OCI-LY1 (cell line): ENCODE data around the gene ST7.

Source experiments
- H2AFZ ChIP-seq: fragments of 200-600 bp; sonication (generic), shearing (Covaris generic); 2 replicates; pipeline ENCODE4 v1.6.0; 2014; ENCODE audit warnings: antibody characterized with exemption, mild to moderate bottlenecking, low read length
- H3F3A ChIP-seq: fragments of 200-600 bp; sonication (generic), shearing (Covaris generic); 2 replicates; pipeline ENCODE4 v1.6.0; 2014; ENCODE audit warnings: mild to moderate bottlenecking, antibody characterized with exemption, low read length, moderate library complexity; ENCODE audit not compliant: insufficient read depth
- H3K27ac ChIP-seq: fragments of 200-600 bp; sonication (generic); 2 replicates; pipeline ENCODE4 v1.5.1; 2014; ENCODE audit warnings: low read length, mixed run types, mild to moderate bottlenecking, low read depth; ENCODE audit not compliant: poor library complexity, severe bottlenecking
- H3K27me3 ChIP-seq: fragments of 200-600 bp; sonication (generic); 2 replicates; pipeline ENCODE4 v1.6.0; 2014; ENCODE audit warnings: antibody characterized with exemption, mild to moderate bottlenecking, low read length, moderate library complexity; ENCODE audit not compliant: insufficient read depth
- H3K36me3 ChIP-seq: fragments of 200-600 bp; sonication (generic); 2 replicates; pipeline ENCODE4 v1.6.1; 2014; ENCODE audit warnings: mild to moderate bottlenecking, antibody characterized with exemption, low read length, moderate library complexity, mixed read lengths; ENCODE audit not compliant: insufficient read depth
- H3K4me1 ChIP-seq: fragments of 200-600 bp; sonication (generic); 2 replicates; pipeline ENCODE4 v1.5.1; 2014; ENCODE audit warnings: mild to moderate bottlenecking, low read length, moderate library complexity; ENCODE audit not compliant: insufficient read depth, severe bottlenecking
- H3K4me2 ChIP-seq: fragments of 200-600 bp; sonication (generic), shearing (Covaris generic); 2 replicates; pipeline ENCODE4 v1.6.1; 2014; ENCODE audit warnings: low read length
- H3K4me3 ChIP-seq: fragments of 200-600 bp; sonication (generic); 2 replicates; pipeline ENCODE4 v1.5.1; 2014; ENCODE audit warnings: low read length, low read depth, mild to moderate bottlenecking, mixed read lengths; ENCODE audit not compliant: poor library complexity, severe bottlenecking
- H3K79me2 ChIP-seq: fragments of 200-600 bp; shearing (Covaris generic); 2 replicates; pipeline ENCODE4 v1.6.1; 2016; ENCODE audit warnings: mixed run types, low read length, mixed read lengths; ENCODE audit not compliant: insufficient read depth
- H3K9ac ChIP-seq: fragments of 200-600 bp; sonication (generic), shearing (Covaris generic); 2 replicates; pipeline ENCODE4 v1.6.1; 2014; ENCODE audit warnings: mild to moderate bottlenecking, low read length, mixed read lengths
- H3K9me2 ChIP-seq: fragments of 200-600 bp; sonication (generic), shearing (Covaris generic); 2 replicates; pipeline ENCODE4 v1.6.1; 2014; ENCODE audit warnings: low read depth, mild to moderate bottlenecking, low read length, mixed read lengths
- H3K9me3 ChIP-seq: fragments of 200-600 bp; shearing (Covaris generic); 2 replicates; pipeline ENCODE4 v1.6.1; 2014; ENCODE audit warnings: low read length, mixed read lengths
- H4K20me1 ChIP-seq: fragments of 200-600 bp; sonication (generic), shearing (Covaris generic); 2 replicates; pipeline ENCODE4 v1.6.0; 2016; ENCODE audit warnings: mild to moderate bottlenecking, low read length; ENCODE audit not compliant: insufficient read depth
- CTCF ChIP-seq: fragments of 200-600 bp; sonication (generic), shearing (Covaris generic); IDR thresholded peaks from 2 replicates; pipeline ENCODE4 v1.5.1; 2017; ENCODE audit warnings: mild to moderate bottlenecking, antibody characterized with exemption, low read length, moderate library complexity, mixed read lengths
- EZH2 ChIP-seq: fragments of 200-600 bp; sonication (generic), shearing (Covaris generic); IDR thresholded peaks from 2 replicates; pipeline ENCODE4 v1.8.0; 2017; ENCODE audit warnings: borderline replicate concordance, mixed run types, mild to moderate bottlenecking, antibody characterized with exemption, low read length, moderate library complexity, mixed read lengths

The ST7 gene

GRCh38 chr7:117092785-117093184, 139.5 kb downstream of the ST7 start:
- Histone ChIP-seq H3K36me3 (no peaks in the 10 kb centered on the region), H3K27me3 (no peaks in the 10 kb centered on the region), H3K9me2 (no peaks in the 10 kb centered on the region), H3K4me2 (no peak overlapping the region), H3F3A (no peaks in the 10 kb centered on the region), H3K79me2 (no peaks in the 10 kb centered on the region), H2AFZ (no peak overlapping the region), H4K20me1 (no peaks in the 10 kb centered on the region), H3K27ac (no peak overlapping the region), H3K4me1 (no peaks in the 10 kb centered on the region), H3K9ac (no peak overlapping the region), H3K4me3 (no peak overlapping the region), H3K9me3 (no peaks in the 10 kb centered on the region)
- TF ChIP-seq EZH2 (no peak), CTCF (no peak)

GRCh38 chr7:117094457-117094856, 141.2 kb downstream of the ST7 start:
- Histone ChIP-seq H3K79me2 (no peaks in the 10 kb centered on the region), H3K27me3 (no peaks in the 10 kb centered on the region), H3F3A (no peaks in the 10 kb centered on the region), H2AFZ (no peak overlapping the region), H3K4me2 (no peak overlapping the region), H3K9me3 (no peaks in the 10 kb centered on the region), H3K4me1 (no peaks in the 10 kb centered on the region), H3K27ac (no peak overlapping the region), H4K20me1 (no peaks in the 10 kb centered on the region), H3K9ac (no peak overlapping the region), H3K4me3 (no peak overlapping the region), H3K9me2 (no peaks in the 10 kb centered on the region), H3K36me3 (no peaks in the 10 kb centered on the region)
- no peak for TF ChIP-seq EZH2
- TF ChIP-seq CTCF: no peak

GRCh38 chr7:117095055-117095454, 141.8 kb downstream of the ST7 start:
- Histone ChIP-seq H3K27ac (no peak overlapping the region), H3K79me2 (no peaks in the 10 kb centered on the region), H3K9me2 (no peaks in the 10 kb centered on the region), H3K9ac (no peak overlapping the region), H3K4me3 (no peak overlapping the region), H4K20me1 (no peaks in the 10 kb centered on the region), H3F3A (no peaks in the 10 kb centered on the region), H3K27me3 (no peaks in the 10 kb centered on the region), H3K36me3 (no peaks in the 10 kb centered on the region), H3K4me1 (no peaks in the 10 kb centered on the region), H3K9me3 (no peaks in the 10 kb centered on the region), H2AFZ (no peak overlapping the region), H3K4me2 (no peak overlapping the region)
- TF ChIP-seq CTCF (no peak), EZH2 (no peak)
